ENCODE results near the gene ZNF862.

DNA sequence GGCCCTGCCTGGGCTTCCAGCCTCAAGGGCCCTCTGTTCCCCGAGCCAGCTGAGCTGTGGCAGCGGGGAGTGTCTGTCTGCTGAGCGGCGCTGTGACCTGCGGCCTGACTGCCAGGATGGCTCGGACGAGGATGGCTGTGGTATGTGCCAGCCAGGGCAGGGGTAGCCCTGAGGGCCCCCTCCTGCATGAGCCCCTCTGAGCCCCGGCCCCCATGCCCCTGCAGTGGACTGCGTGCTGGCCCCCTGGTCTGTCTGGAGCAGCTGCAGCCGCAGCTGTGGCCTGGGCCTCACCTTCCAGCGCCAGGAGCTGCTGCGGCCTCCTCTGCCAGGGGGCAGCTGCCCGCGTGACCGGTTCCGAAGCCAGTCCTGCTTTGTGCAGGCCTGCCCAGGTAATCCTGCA, 36.4 kb upstream of the ZNF862 start:
- TF ChIP-seq, protein P1, sequence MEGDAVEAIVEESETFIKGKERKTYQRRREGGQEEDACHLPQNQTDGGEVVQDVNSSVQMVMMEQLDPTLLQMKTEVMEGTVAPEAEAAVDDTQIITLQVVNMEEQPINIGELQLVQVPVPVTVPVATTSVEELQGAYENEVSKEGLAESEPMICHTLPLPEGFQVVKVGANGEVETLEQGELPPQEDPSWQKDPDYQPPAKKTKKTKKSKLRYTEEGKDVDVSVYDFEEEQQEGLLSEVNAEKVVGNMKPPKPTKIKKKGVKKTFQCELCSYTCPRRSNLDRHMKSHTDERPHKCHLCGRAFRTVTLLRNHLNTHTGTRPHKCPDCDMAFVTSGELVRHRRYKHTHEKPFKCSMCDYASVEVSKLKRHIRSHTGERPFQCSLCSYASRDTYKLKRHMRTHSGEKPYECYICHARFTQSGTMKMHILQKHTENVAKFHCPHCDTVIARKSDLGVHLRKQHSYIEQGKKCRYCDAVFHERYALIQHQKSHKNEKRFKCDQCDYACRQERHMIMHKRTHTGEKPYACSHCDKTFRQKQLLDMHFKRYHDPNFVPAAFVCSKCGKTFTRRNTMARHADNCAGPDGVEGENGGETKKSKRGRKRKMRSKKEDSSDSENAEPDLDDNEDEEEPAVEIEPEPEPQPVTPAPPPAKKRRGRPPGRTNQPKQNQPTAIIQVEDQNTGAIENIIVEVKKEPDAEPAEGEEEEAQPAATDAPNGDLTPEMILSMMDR (conservative IDR thresholded peaks at IDR 0.05): no peak
- TF ChIP-seq EZH2 (IDR thresholded peaks at IDR 0.05; ENCODE audit: low read depth): no peak
